ENCODE measurements around the gene CASTOR1.
"Not testable (repeated sequence)": the region's sequence is repeated elsewhere in the genome, so short reads cannot be mapped to it uniquely, and the experiment has no call there.

Gene CASTOR1

GRCh38 chr22:30289141-30289979, at the start of gene CASTOR1:
CASTOR1 (minus strand) TSS chr22:30289505; CDS start chr22:30289497, 8 bp downstream.
- peak; percentile 74 to 77 for DNase-seq (ENCODE audit: low read depth in 2 of 2)

- no peak for DNase-seq (ENCODE audit: low read depth in 2 of 2)
These were observed 49.5 kb upstream of the CASTOR1 start for GRCh38 chr22:30338802-30339201.

DNA sequence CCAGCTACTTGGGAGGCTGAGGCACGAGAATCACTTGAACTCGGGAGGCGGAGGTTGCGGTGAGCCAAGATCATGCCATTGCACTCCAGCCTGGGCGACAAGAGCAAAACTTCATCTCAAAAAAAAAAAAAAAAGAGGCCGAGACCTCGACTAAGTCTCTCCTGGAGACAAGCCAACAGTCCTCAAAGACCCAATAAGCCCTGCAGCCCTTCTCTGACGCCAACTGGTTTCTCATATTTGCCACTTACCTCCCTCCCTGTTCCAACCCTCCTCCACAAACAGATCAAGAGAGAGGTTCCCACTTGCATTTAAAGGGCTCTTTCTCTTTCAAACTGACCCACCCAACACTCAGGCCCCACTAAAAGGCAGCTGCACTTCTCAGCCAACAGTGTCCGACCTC, 49.0 kb upstream of the CASTOR1 start:
- DNase-seq (ENCODE audit: low read depth in 2 of 2): not testable (repeated sequence)

DNA sequence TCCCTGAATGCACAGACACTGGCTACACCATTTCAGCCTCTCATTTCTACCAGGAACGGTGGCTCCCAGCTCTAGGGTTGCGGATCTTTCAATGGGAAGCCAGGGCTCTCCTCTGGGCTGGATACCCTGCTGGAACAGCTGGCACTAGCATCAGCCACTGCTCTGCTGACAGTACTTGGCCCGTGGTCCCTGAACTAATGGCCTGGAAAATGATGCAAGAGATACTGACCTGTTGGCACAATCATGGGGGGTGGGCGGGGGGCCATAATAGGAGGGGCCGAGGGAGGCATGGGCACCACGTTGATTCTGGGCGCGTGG, 48.1 kb upstream of the CASTOR1 start:
- no peak for DNase-seq (ENCODE audit: low read depth in 2 of 2)

GRCh38 chr22:30336752-30337460, 47.6 kb upstream of the CASTOR1 start:
- DNase-seq (ENCODE audit: low read depth in 2 of 2): no peak

DNA sequence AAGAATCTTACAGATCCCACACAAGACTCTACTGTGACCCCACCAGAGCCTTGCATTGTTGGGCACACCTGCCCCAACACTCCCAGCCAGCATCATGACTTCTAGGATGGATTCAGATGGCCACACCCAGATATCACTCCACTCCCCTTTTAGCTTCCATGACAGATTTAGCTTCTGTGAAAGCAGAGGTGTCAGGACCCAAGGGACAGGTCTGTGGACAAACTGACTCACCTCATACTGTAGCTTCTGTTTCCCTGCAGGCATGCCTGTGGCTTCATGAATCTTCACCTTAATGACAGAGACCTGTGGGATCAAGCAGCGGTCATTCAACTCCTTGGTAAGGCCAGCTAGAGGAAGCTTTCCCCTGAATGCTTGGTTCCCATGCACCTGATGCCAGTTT, 45.9 kb upstream of the CASTOR1 start:
- DNase-seq (ENCODE audit: low read depth in 2 of 2): no peak

DNA sequence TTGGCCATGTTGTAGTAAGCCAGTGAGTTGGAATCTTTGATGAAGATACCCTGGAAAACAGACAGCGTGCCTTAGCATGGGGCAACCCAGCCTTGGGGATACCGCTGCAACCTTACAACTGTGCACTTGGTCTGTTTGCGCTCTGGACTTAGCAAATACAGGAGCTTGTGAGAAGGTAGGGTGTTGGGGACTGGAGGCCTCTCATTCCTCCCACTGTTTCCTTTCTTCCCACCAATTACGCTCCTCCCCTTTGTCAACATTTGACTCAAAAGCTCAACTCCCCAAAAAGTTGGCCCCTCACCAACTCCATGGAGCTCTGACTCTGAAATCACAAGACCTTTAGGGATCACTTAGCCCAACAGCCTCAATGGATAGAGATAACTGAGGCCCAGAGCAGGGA, 45.3 kb upstream of the CASTOR1 start:
- DNase-seq (ENCODE audit: low read depth in 2 of 2): no peak

- no peak for DNase-seq (ENCODE audit: low read depth in 2 of 2)
These were observed 44.4 kb upstream of the CASTOR1 start for GRCh38 chr22:30333707-30334087.

DNA sequence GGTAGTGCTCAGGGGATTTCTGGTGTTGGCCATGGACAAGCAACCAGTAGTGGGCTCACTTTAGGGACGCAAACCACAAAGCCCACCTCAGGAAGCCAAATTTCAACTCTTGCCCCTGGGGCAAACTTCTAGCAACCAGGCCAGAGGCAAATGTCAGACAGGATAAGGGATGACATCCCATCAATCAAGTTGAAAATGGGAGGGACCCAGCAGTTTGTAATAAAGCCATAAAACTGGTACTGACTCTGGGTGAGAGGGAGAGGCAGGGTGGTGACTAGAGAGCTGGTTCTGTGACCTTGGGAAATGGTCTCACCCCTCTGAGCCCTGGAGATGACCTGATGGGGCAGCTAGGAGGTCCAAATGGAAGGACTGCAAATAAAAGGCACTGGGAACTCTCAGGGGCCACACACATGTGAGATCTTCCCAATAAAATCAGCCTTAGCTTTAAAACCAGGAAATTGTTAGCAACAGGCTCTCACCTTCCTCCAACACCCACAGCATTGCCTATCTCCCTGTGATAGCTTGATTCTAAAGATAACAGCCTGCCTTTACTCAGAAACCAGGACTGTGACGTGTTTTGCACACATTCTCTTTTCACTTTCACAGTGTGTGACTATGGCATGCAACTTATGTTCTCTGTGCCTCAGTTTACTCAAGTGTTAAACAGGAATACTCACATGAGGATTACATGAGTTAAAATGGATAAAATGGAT, 43.8 kb upstream of the CASTOR1 start:
- DNase-seq (ENCODE audit: low read depth in 2 of 2): no peak

- DNase-seq (ENCODE audit: low read depth in 2 of 2): no peak
These were observed 43.2 kb upstream of the CASTOR1 start for GRCh38 chr22:30332551-30332950.

DNA sequence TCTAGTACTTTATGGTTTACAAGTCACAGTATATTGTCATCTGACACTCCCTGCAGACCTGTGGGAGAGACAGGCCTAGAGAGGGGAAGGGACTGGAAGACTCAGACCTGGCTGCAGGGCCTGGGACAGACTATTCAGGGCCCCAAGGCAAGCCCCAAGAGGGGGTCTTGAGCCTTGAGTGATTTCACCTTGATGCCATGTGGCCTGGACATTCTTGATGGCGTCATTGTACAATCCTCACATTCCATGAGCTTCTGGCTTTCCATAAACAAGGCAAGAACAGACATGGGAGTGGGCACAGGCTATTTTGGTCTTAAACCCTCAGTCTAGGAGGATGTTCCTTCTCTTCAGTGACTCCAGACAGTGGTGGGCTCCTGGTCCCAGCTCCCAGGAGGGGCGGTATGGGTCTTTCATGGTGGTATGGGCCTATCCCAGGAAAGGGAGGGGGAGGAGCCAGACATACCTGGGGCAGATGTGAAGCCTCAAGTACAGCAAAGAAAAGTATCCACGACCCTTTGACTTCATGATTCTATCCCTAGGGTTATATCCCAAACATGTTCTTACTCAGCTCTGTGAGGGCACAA, 39.3 kb upstream of the CASTOR1 start:
- DNase-seq (ENCODE audit: low read depth in 2 of 2): no peak

DNA sequence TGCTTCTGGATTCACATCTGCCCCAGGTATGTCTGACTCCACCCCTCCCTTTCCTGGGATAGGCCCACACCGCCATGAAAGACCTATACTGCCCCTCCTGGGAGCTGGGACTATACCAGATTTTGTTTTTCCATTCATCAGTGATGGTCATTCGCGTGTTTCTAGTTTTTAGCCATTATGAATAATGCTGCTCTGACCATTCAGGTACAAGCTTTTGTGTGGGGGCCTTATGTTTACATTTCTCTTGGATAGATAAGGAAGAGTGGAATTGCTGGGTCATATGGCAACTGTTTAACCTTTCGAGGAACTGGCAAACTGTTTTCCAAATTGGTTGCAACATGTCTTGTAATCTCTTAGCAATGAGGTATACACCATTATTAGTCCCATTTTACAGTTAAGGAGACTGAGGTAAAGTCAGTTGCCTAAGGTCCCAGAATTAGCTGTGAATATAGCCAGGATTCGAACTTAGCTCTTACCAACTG, 38.6 kb upstream of the CASTOR1 start:
- no peak for DNase-seq (ENCODE audit: low read depth in 2 of 2)

GRCh38 chr22:30326706-30327362, 37.5 kb upstream of the CASTOR1 start, which contains the start of gene TBC1D10A:
TBC1D10A (minus strand) TSS chr22:30326941; CDS start chr22:30326881, 60 bp downstream.
- peak; percentile 82 to 91 for DNase-seq (ENCODE audit: low read depth in 2 of 2)

DNA sequence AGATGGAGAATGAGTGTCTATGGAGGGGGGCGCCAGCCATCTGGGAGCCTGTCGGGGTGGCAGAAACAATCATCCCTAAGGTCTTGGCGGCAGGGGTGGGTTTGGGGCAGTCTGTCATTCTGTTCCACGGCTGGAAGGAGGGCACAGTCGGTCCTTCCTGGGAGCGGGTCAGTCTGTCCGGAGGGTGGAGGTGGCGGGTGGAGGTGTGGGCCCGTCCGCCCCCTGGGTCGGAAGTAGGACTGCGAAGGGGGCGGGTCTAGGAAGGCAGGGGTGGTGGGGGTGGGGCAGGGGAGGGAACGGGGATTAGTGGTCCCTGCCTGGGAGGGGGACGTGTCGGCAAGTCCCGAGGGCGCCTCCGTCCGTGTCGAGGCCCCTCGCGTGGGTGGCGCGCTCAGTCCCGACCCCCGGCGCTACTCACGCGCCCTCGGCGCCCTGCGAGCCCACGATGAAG, 37.0 kb upstream of the CASTOR1 start:
- DNase-seq (ENCODE audit: low read depth in 2 of 2): no peak

GRCh38 chr22:30325724-30326254, 36.5 kb upstream of the CASTOR1 start:
- no peak for DNase-seq (ENCODE audit: low read depth in 2 of 2)

DNA sequence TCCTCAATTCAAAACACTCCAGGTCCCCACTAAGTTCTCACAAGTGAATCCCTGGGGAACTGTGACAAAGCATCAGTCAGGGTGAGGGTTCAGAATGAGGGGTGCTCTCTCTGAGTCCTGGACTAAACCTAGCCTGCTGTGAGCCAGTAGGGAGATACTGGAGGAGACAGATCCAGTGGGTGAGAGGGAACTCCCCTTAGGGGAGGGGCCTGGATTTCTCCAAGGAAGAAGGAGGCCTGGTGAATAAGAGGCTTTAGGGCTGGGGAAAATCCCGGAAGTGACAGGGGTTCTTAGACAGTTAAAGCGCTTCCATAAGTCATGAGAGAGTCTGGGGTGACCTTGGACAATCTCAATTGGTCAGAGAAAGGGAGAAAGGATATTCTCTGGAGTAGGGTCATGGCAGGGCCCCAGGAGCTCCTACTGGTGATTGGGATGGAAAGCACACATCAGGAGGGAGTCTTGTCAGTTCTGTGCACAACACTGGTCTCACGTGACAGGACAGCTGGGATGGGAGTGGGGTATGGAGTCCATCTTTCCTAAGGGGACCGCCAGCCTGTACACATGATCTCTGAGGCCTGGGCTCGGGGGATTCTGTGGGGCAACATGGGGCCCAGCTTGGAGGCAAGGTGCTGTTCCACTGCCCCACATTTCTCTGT, 35.9 kb upstream of the CASTOR1 start:
- no peak for DNase-seq (ENCODE audit: low read depth in 2 of 2)

GRCh38 chr22:30324014-30324730, 34.9 kb upstream of the CASTOR1 start:
- no peak for DNase-seq (ENCODE audit: low read depth in 2 of 2)

GRCh38 chr22:30323246-30323645, 33.9 kb upstream of the CASTOR1 start:
- no peak for DNase-seq (ENCODE audit: low read depth in 2 of 2)

DNA sequence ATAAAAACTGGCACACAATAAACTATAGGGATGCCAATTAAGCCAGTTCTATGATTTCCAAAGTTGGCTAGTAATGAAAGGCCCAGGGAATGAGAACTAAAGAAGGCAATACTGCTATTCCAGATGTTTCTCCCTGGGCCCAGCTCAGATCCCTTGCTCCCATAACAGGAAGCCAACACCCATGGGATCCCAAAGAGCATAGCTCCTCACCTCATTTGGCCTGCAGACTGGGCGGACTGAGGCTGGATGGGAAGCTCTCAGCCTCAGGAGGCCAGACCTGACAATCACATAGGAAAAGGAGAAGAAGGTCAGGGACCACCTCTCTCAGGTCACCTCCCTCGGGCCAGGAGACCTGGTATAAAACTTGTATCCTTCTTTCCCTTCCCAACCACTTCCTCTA, 32.2 kb upstream of the CASTOR1 start:
- no peak for DNase-seq (ENCODE audit: low read depth in 2 of 2)

GRCh38 chr22:30320021-30320556, 30.8 kb upstream of the CASTOR1 start:
- DNase-seq (ENCODE audit: low read depth in 2 of 2): no peak

All from stimulated activated CD8-positive, alpha-beta memory T cell treated with anti-CD3 and anti-CD28 coated beads, Interleukin-2, amount 100 ng/mL, for 1 hour (primary cell).